Gastrocnemius medialis (tissue), 4 donors: ENCODE measurements around the gene TMSB10. TPM values are rescaled to one million over a fixed set of nuclear protein-coding genes. Genes with fewer than 3 reads are reported as not detected.

ENCODE experiments used
- ATAC-seq, 2 donors: fragments of 150-250 bp; one replicate each; pipeline ENCODE4 v1.9.1; 2016
- DNase-seq, 2 donors: peaks; one replicate each; pipeline ENCODE4 v3.0.0-alpha.2; 2019
- H3K27ac ChIP-seq, 4 donors: fragments of 200-600 bp; sonication (generic); 1 replicate in 1 of 4; 2 replicates in 3 of 4; pipeline ENCODE4 v1.5.1; 2016 to 2018; ENCODE audit warnings: mild to moderate bottlenecking in 2 of 4, moderate library complexity in 1 of 4
- H3K27me3 ChIP-seq, 3 donors: fragments of 200-600 bp; sonication (generic) in 2 of 3; 1 replicate in 1 of 3; 2 replicates in 2 of 3; pipeline versions ENCODE4 v1.5.1 to v1.6.0; 2016 to 2019; ENCODE audit warnings: mild to moderate bottlenecking in 1 of 3, moderate library complexity in 1 of 3
- H3K36me3 ChIP-seq, 2 donors: fragments of 200-600 bp; sonication (generic) in 1 of 2; one replicate each; pipeline ENCODE4 v1.5.1; 2017 to 2018
- H3K4me1 ChIP-seq, 2 donors: fragments of 200-600 bp; sonication (generic) in 1 of 2; one replicate each; pipeline ENCODE4 v1.5.1; 2016 to 2017; ENCODE audit warnings: mild to moderate bottlenecking in 2 of 2
- H3K4me3 ChIP-seq, 4 donors: fragments of 200-600 bp; sonication (generic) in 3 of 4; 1 replicate in 1 of 4; 2 replicates in 3 of 4; pipeline ENCODE4 v1.5.1; 2016 to 2019; ENCODE audit warnings: mild to moderate bottlenecking in 2 of 4
- H3K9me3 ChIP-seq, 3 donors: fragments of 200-600 bp; sonication (generic) in 2 of 3; 1 replicate in 1 of 3; 2 replicates in 2 of 3; pipeline ENCODE4 v1.5.1; 2016 to 2019
- POLR2A ChIP-seq, 2 donors: fragments of 450-650 bp; IDR thresholded peaks; one replicate each; pipeline ENCODE4 v1.6.1; 2017; ENCODE audit warnings: antibody characterized with exemption in 2 of 2, mild to moderate bottlenecking in 2 of 2, moderate library complexity in 2 of 2
- in situ Hi-C, 4 donors: fragments of 200-750 bp; cut with MboI; loops; one replicate each; pipeline versions ENCODE4 v1.15.0 to v1.8.0; 2017; ENCODE audit warnings: low sequenced_read_pairs in 4 of 4
- intact Hi-C: fragments of 100-400 bp; cut with DNase I; formaldehyde crosslinking; loops from one replicate; pipeline ENCODE4 v1.15.1; 2023; ENCODE audit warnings: low total_unique reads
- total RNA-seq, 4 donors: library from RNA; depleted of rRNA; stranded (reverse); fragments of >200 nt; gene quantifications; one replicate each; pipeline versions ENCODE4 v1.1.0 to v1.2.3, GENCODE V29; 2016
- TF ChIP-seq, protein P1 (sequence below), 5 experiments: fragments of 450-650 bp in 3 of 5; fragments of 200-600 bp in 2 of 5; sonication (generic) in 2 of 5; IDR thresholded peaks in 4 of 5; conservative IDR thresholded peaks in 1 of 5; 1 replicate in 4 of 5; 2 replicates in 1 of 5; pipeline ENCODE4 v1.5.1; 2016 to 2019; ENCODE audit warnings: antibody characterized with exemption in 5 of 5, mild to moderate bottlenecking in 3 of 5, moderate library complexity in 3 of 5

Gene TMSB10
- total RNA-seq, 4 donors from 2014 or later: 329 to 954 (median 486) TPM

DNA sequence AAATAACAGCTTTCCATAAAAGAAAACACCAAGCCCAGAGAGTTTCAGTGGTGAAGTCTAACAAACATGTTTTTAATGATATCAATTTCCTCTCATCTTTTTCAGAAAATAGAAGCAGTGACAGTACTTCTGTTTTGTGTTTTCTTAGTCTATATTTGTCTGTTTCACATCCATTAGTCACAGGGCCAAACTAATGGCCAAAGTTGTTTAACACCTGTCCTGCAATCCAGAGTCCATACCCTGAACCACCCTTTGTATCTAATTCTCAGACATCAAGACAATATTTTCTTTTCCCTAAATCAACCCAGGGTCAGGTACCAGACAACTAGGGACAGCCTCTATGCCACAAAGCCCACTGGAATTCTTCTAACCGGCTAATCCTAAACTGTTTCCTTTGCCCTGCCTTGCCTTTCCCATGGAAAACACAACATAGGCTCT, 25.9 kb downstream of the TMSB10 start:
- ATAC-seq (no peak), DNase-seq (no peak)
- in situ Hi-C loops: no loop called here
- no peak for TF ChIP-seq POLR2A (IDR thresholded peaks at IDR 0.05)
- TF ChIP-seq, protein P1, sequence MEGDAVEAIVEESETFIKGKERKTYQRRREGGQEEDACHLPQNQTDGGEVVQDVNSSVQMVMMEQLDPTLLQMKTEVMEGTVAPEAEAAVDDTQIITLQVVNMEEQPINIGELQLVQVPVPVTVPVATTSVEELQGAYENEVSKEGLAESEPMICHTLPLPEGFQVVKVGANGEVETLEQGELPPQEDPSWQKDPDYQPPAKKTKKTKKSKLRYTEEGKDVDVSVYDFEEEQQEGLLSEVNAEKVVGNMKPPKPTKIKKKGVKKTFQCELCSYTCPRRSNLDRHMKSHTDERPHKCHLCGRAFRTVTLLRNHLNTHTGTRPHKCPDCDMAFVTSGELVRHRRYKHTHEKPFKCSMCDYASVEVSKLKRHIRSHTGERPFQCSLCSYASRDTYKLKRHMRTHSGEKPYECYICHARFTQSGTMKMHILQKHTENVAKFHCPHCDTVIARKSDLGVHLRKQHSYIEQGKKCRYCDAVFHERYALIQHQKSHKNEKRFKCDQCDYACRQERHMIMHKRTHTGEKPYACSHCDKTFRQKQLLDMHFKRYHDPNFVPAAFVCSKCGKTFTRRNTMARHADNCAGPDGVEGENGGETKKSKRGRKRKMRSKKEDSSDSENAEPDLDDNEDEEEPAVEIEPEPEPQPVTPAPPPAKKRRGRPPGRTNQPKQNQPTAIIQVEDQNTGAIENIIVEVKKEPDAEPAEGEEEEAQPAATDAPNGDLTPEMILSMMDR (IDR thresholded peaks at IDR 0.05 in 4 of 5, conservative IDR thresholded peaks at IDR 0.05 in 1 of 5): no peak
- no peaks in the 10 kb centered on the region for H3K4me1 ChIP-seq
- intact Hi-C loops: no loop called here
- H3K36me3 ChIP-seq: no peaks in the 10 kb centered on the region
- no peaks in the 10 kb centered on the region for H3K9me3 ChIP-seq
- no peak overlapping the region for H3K27ac ChIP-seq
- H3K4me3 ChIP-seq: no peak overlapping the region
- no peaks in the 10 kb centered on the region for H3K27me3 ChIP-seq

DNA sequence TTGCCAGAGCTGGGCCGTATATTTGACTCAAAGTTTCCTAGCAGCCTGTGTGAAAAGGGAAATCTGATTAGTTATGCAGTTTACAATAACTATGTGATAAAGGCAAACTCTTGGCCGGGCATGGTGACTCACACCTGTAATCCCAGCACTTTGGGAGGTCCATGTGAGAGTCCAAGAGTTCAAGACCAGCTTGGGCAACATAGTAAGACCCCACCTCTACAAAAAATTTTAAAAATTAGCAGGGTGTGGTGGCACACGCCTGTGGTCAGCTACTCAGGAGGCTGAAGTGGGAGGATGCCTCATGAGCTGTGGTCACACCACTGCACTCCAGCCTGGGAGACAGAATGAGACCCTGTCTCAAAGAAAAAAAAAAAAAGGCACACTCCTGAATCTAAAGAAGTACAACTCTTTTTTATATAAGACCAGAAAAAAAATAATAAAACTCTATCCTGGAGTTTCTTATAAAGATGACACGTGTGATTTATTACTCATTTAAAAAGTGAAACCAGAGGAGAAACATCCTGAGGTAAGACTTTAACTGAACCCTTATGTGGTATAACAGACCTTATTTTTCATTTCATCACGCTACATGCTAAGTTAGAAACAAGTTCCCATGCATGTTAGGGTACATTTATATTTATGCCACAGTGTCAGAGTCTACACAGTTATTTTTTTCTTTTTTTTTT, 32.9 kb downstream of the TMSB10 start:
- Histone ChIP-seq H3K4me3 (no peak overlapping the region), H3K27ac (no peak overlapping the region), H3K27me3 (no peaks in the 10 kb centered on the region), H3K36me3 (no peaks in the 10 kb centered on the region), H3K4me1 (no peaks in the 10 kb centered on the region), H3K9me3 (no peaks in the 10 kb centered on the region)
- TF ChIP-seq POLR2A (IDR thresholded peaks at IDR 0.05): no peak
- TF ChIP-seq, protein P1 (IDR thresholded peaks at IDR 0.05 in 4 of 5, conservative IDR thresholded peaks at IDR 0.05 in 1 of 5): no peak
- in situ Hi-C loops (no loop called here), intact Hi-C loops (no loop called here)
- no peak for DNase-seq
- no peak for ATAC-seq

DNA sequence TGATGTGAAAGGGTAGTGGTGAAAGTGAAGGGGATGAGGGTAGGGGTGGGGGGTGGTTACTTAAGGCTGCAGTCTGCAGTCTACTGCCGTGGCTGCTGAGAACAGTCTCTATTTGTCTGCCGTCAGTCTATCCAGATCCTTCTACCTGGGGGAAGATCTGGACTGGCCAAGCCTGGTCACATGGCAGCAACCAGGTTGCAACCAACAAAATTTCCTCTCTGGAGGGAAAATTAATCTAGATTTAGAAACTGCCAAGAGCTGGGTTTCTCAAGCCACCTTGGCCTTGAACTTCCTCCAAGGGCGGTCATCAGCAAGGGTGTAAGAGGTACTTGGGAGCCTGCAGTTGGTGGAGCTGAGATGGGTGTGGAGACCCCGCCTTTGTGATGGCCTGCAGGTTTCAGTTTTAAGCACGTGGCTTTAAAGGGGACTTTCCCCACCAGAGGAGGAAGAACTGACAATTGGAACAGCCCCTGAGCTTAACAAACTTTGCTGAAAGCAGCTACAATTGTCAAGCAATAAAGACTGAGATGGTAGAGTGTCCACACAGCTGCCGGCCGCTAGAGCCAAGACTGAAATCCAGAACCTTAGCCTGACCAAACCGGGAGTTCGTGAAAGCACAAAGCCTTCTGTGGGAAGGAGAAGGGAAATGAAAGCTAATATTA, 34.1 kb downstream of the TMSB10 start:
- no peak for ATAC-seq

DNA sequence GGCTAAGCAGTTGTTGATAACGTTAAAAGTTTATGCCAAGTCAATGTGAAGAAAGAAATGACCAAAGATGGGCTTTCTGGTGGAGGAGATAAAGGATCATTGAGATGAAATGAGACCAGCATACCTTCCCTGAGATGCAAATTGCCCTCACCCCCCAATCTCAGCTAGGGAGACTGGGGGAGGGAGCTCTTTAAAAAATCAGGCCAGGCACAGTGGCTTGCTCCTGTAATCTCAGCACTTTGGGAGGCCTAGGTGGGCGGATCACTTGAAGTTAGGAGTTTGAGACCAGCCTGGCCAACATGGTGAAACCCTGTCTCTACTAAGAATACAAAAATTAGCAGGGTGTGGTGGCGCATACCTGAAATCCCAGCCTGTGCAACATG, 34.6 kb downstream of the TMSB10 start:
- Histone ChIP-seq H3K4me3 (no peak overlapping the region), H3K36me3 (no peaks in the 10 kb centered on the region), H3K27ac (no peak overlapping the region), H3K9me3 (no peaks in the 10 kb centered on the region), H3K4me1 (no peaks in the 10 kb centered on the region), H3K27me3 (no peaks in the 10 kb centered on the region)
- TF ChIP-seq, protein P1 (IDR thresholded peaks at IDR 0.05 in 4 of 5, conservative IDR thresholded peaks at IDR 0.05 in 1 of 5): no peak
- TF ChIP-seq POLR2A (IDR thresholded peaks at IDR 0.05): no peak
- DNase-seq (no peak), ATAC-seq (no peak)
- intact Hi-C loops: no loop called here
- in situ Hi-C loops: no loop called here

More for the DNA sequence above, 34.1 kb downstream of the TMSB10 start:
- no peak for DNase-seq
- no peaks in the 10 kb centered on the region for H3K9me3 ChIP-seq
- H3K27me3 ChIP-seq: no peaks in the 10 kb centered on the region
- intact Hi-C loops (no loop called here), in situ Hi-C loops (no loop called here)
- no peak overlapping the region for H3K27ac ChIP-seq
- H3K4me3 ChIP-seq: no peak overlapping the region
- H3K36me3 ChIP-seq: no peaks in the 10 kb centered on the region
- TF ChIP-seq, protein P1 (IDR thresholded peaks at IDR 0.05 in 4 of 5, conservative IDR thresholded peaks at IDR 0.05 in 1 of 5): no peak
- no peaks in the 10 kb centered on the region for H3K4me1 ChIP-seq
